Hepatocyte (in vitro differentiated cells): ENCODE measurements around the gene PIEZO1. TPM values are rescaled to one million over a fixed set of nuclear protein-coding genes. Genes with fewer than 3 reads are reported as not detected.

Source experiments
- DNase-seq: peaks from one replicate; pipeline ENCODE4 v3.0.0-alpha.2; 2016; ENCODE audit warnings: low spot score
- H2AFZ ChIP-seq: fragments of 200-600 bp; sonication (generic); 2 replicates; pipeline ENCODE4 v1.6.0; 2016; ENCODE audit warnings: antibody characterized with exemption, mild to moderate bottlenecking
- H3K27ac ChIP-seq: fragments of 200-600 bp; sonication (generic); 2 replicates; pipeline ENCODE4 v1.5.1; 2016; ENCODE audit warnings: mild to moderate bottlenecking
- H3K27me3 ChIP-seq: fragments of 200-600 bp; sonication (generic); 2 replicates; pipeline ENCODE4 v1.6.1; 2016
- H3K36me3 ChIP-seq: fragments of 200-600 bp; sonication (generic); replicated peaks from 2 replicates; pipeline ENCODE4 v1.5.1; 2016; ENCODE audit warnings: low read depth; ENCODE audit not compliant: insufficient read depth
- H3K4me1 ChIP-seq: fragments of 200-600 bp; sonication (generic); 2 replicates; pipeline ENCODE4 v1.5.1; 2016; ENCODE audit warnings: mild to moderate bottlenecking, moderate library complexity; ENCODE audit not compliant: insufficient read depth
- H3K4me2 ChIP-seq: fragments of 200-600 bp; sonication (generic); 2 replicates; pipeline ENCODE4 v1.6.0; 2016
- H3K4me3 ChIP-seq: fragments of 200-600 bp; sonication (generic); 2 replicates; pipeline ENCODE4 v1.5.1; 2016; ENCODE audit warnings: mild to moderate bottlenecking
- H3K79me2 ChIP-seq: fragments of 200-600 bp; sonication (generic); 2 replicates; pipeline ENCODE4 v1.6.0; 2017; ENCODE audit warnings: mild to moderate bottlenecking
- H3K9me2 ChIP-seq: fragments of 200-600 bp; sonication (generic); replicated peaks from 2 replicates; pipeline ENCODE4 v1.6.0; 2017; ENCODE audit warnings: mild to moderate bottlenecking; ENCODE audit not compliant: insufficient read depth
- H3K9me3 ChIP-seq: fragments of 200-600 bp; sonication (generic); 2 replicates; pipeline ENCODE4 v1.5.1; 2016; ENCODE audit warnings: low read depth, mild to moderate bottlenecking
- H4K20me1 ChIP-seq: fragments of 200-600 bp; sonication (generic); 2 replicates; pipeline ENCODE4 v1.6.0; 2016; ENCODE audit warnings: mild to moderate bottlenecking; ENCODE audit not compliant: insufficient read depth, poor library complexity, severe bottlenecking
- CTCF ChIP-seq: fragments of 200-600 bp; sonication (generic); IDR thresholded peaks from 2 replicates; pipeline ENCODE4 v1.5.1; 2016; ENCODE audit warnings: antibody characterized with exemption, mild to moderate bottlenecking; ENCODE audit not compliant: poor library complexity
- EZH2 ChIP-seq: fragments of 200-600 bp; sonication (generic); IDR thresholded peaks from 2 replicates; pipeline ENCODE4 v1.6.1; 2016; ENCODE audit warnings: antibody characterized with exemption, mild to moderate bottlenecking, borderline replicate concordance
- EZH2phosphoT487 ChIP-seq: fragments of 200-600 bp; sonication (generic); IDR thresholded peaks from one replicate; pipeline ENCODE4 v1.6.1; 2018; ENCODE audit warnings: antibody characterized with exemption, mild to moderate bottlenecking, low read depth, moderate library complexity; ENCODE audit not compliant: unreplicated experiment, severe bottlenecking
- WGBS: methylation state at CpG from one replicate; pipeline ENCODE4 v1.1.6; 2016; ENCODE audit warnings: low lambda C conversion rate; ENCODE audit errors: missing lambda C conversion rate; 5-methylcytosine and 5-hydroxymethylcytosine counted together
- polyA plus RNA-seq: library from polyadenylated mRNA; unstranded; fragments of >200 nt; fragmentation: Nextera tagmentation; extraction: Ambion mirVana; gene quantifications from 2 replicates; pipeline ENCODE4 v1.2.1, GENCODE V29; 2016
- total RNA-seq: library from RNA; depleted of rRNA; stranded (reverse); fragments of >200 nt; gene quantifications from 2 replicates; pipeline ENCODE4 v1.2.3, GENCODE V29; 2014

PIEZO1 gene
- total and polyA plus RNA-seq, 2 experiments from 2014 or later = 70.6 to 77.0 TPM

- DNase-seq = no peak
- 90% methylated on average over 11 of the region's 11 CpGs for WGBS
- Histone ChIP-seq H2AFZ (no peak overlapping the region), H3K27ac (no peak overlapping the region), H3K4me3 (no peak overlapping the region), H3K27me3 (no peaks in the 10 kb centered on the region), H4K20me1 (peaks cover 7% of the 10 kb centered on the region), H3K36me3 (no peaks in the 10 kb centered on the region), H3K4me2 (no peak overlapping the region), H3K79me2 (peaks cover 2% of the 10 kb centered on the region), H3K4me1 (peaks cover 3% of the 10 kb centered on the region), H3K9me3 (no peaks in the 10 kb centered on the region), H3K9me2 (no peaks in the 10 kb centered on the region)
- TF ChIP-seq EZH2 (no peak), CTCF (no peak), EZH2phosphoT487 (no peak)
Observed at GRCh38 chr16:88753602-88754001, 31.4 kb downstream of the PIEZO1 start.

- peaks cover 7% of the 10 kb centered on the region for H4K20me1 ChIP-seq
- H3K4me1 ChIP-seq = peaks cover 3% of the 10 kb centered on the region
- no peak for DNase-seq
- no peaks in the 10 kb centered on the region for H3K36me3 ChIP-seq
- no peaks in the 10 kb centered on the region for H3K9me2 ChIP-seq
- no peak overlapping the region for H3K4me2 ChIP-seq
- H3K27ac ChIP-seq = no peak overlapping the region
- no peak overlapping the region for H2AFZ ChIP-seq
- H3K4me3 ChIP-seq = no peak overlapping the region
- H3K79me2 ChIP-seq = no peaks in the 10 kb centered on the region
- TF ChIP-seq CTCF (no peak), EZH2phosphoT487 (no peak), EZH2 (no peak)
- 76% methylated on average over 5 of the region's 13 CpGs for WGBS
- H3K27me3 ChIP-seq = no peaks in the 10 kb centered on the region
- no peaks in the 10 kb centered on the region for H3K9me3 ChIP-seq
Observed at GRCh38 chr16:88753191-88753590, 31.8 kb downstream of the PIEZO1 start.

- Histone ChIP-seq H3K27ac (no peak overlapping the region), H3K4me3 (no peak overlapping the region), H3K4me1 (peaks cover 3% of the 10 kb centered on the region), H3K9me3 (no peaks in the 10 kb centered on the region), H3K4me2 (no peak overlapping the region), H4K20me1 (peaks cover 7% of the 10 kb centered on the region), H3K79me2 (no peaks in the 10 kb centered on the region), H2AFZ (no peak overlapping the region), H3K9me2 (no peaks in the 10 kb centered on the region), H3K36me3 (no peaks in the 10 kb centered on the region), H3K27me3 (no peaks in the 10 kb centered on the region)
- DNase-seq = no peak
- no peak for TF ChIP-seq EZH2
- 97% methylated on average over 14 of the region's 16 CpGs for WGBS
Observed at GRCh38 chr16:88752386-88753002, 32.5 kb downstream of the PIEZO1 start.

- Histone ChIP-seq H3K4me3 (no peak overlapping the region), H3K4me1 (peaks cover 3% of the 10 kb centered on the region), H3K27ac (no peak overlapping the region), H2AFZ (no peak overlapping the region), H3K4me2 (no peak overlapping the region), H3K9me2 (no peaks in the 10 kb centered on the region), H4K20me1 (peaks cover 7% of the 10 kb centered on the region), H3K9me3 (no peaks in the 10 kb centered on the region), H3K79me2 (no peaks in the 10 kb centered on the region), H3K36me3 (no peaks in the 10 kb centered on the region), H3K27me3 (no peaks in the 10 kb centered on the region)
- no peak for TF ChIP-seq EZH2phosphoT487
- TF ChIP-seq EZH2 = no peak
- no peak for TF ChIP-seq CTCF
- WGBS = 89% methylated on average over 12 of the region's 12 CpGs
- DNase-seq = no peak
Observed at GRCh38 chr16:88750854-88751253, 34.2 kb downstream of the PIEZO1 start.
